ENCODE data around the gene DAB2IP.

DAB2IP gene

DNA sequence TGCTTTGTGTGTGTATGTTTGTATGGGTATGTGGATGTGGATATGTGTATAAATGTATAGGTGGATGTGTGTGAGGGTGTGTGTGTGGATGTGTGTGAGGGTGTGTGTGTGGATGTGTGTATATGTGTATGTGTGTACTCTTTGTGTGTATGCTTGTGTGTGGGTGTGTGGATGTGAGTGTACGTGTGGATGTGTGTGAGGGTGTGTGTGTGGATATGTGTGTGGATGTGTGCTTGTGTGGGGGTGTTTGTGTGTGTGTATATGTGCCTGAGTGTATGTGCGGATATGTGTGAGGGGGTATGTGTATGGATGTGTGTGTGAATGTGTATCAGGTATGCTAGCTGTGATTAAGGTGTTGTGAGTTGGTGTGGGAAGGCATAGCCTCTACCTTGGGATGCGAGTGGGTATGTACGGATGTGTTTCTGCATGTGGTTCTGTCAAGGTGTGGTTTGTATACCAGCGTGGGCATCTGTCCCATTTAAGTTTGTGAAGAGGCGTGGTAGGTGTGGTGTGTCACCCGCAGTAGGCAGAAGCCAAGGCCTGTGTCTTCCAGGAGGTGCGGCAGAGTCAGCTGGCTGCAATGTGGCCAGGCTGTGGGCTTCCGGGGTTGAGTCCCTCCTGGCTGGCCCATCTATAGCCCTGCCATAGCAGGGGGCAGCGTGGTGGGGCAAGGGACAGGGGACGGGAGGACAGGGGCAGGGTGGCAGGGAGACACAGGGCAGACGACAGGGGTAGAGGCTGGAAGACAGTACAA, 155.8 kb downstream of the DAB2IP start:
- no peak for DNase-seq

DNA sequence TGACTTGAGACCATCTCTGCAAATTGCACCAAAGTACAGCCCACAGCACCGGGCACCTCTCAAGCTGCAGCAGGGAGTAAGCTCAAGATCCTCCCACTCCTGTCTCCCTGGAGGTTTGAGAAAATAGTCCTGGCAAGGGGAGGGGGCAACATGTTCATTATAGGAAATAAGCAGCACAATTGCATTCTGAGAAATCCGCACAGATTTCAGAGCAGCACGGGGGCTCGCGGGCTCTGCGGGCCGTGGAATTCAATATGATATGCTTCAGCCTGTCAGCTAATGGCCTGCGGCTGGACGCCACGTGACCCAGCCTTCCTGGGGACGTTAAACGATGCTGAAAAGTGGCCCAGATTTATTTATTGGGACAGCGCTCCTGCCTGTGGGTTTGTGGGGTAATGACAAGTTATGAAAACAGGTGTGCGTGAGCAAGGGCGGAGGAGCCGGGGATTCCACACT, 156.4 kb downstream of the DAB2IP start:
- no peak for DNase-seq

DNA sequence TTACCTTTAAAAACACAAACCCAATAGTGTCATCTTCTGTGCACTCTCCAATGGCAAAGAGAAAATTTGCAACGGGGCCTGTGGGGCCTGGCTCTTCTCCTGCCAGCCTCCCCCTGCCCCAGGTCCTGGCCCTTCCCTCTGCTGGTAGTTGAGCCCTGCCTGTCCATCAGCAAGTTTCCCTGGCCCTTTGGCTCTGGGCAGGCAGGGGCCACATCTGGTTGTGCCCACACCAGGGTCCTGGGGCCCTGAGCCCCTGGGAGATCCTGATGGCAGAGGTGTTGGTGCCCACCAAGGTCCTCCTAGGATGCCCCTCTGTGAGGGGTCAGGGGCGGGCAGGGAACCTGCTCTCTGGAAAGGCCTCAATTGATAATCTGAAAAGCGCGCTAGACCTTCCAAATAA, 157.3 kb downstream of the DAB2IP start:
- DNase-seq = no peak

DNA sequence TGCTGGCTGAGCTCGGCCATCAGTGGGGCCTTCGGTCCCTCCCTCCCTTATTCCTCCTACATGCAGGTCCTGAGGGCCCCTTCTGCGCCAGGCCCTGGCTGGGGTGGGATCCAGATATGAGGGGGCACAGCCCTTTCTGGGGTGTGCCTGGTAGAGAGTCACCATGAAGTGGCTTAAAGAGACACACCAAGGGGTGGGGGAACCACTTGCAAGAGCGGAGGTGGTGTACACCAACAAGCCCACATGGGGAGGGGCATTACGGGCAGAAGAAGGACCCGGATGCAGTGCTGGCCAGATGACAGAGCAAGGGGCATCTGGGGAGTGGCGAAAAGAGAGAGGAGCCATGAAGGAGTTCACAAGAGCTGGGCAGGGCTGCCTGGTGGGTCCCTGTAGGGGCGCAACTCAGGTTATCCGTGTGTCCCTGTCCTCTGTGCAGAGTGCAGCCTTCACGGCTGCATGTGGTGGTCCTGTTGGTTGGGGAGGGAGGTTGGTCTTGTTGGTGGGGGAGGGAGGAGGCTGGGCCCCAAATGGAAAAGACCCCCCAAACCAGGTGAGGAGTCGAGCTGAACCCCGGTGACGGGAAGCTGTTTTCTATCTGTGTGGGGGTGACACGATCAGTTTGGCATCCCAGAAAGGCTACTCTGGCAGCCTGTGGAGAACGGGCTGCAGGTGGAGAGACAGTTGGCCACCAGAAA, 158.1 kb downstream of the DAB2IP start:
- no peak for DNase-seq

DNA sequence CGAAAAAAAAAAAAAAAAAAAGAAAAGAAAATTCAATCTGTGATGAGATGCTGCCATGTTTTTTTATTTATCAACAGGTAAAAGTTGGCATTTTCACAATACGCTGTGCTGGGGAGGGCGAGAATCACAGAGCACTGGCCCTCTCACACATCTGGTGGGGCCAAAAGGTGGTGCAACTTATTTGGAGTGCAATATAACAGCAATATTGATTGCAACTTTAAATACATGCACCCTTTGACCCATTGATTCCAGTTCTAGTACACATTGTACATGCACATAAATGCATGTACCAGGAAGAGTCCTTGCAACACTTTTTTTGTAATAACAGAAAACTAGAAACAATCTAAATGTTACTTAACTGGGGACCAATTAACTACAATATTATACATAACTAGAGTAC, 159.1 kb downstream of the DAB2IP start:
- DNase-seq = no peak

DNA sequence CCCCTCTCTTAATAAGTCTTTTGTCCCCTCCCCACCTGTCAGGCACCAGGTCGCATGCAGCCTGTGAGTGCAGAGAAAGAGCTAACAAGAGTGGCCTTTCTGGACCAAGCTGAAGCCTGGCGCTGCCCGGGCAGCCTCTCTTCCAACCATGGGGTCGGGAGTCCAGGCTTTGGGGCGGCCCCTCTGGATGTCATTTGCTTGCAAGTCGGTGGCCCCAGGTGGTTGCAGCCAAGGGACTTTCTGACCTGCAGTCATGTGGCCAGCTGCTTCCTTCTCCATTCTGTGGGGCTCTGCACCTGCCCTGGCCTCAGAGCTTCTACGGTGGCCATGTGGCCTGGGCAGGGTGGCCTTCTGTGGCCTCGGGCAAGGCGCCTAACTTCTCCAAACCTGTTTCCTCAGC, 159.7 kb downstream of the DAB2IP start:
- DNase-seq = no peak

DNA sequence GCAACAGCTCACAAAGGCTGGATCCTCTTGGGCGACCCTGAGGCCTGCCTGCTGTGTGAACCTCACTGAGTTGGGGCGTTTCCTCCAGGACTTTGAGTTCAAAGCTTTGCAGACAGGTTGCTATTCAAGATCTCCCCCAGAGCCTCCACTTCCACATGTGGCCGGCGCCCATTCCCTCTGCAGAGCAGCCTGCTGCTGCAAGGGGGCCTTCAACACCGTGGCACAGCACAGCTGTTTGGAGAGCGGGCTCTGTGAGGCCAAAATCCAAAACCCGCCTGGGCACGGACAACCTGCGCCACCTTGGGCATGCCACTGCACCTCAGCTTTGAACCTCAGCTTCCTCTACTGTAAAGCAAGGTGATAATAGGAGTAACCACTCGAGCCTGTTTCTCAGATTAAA, 160.3 kb downstream of the DAB2IP start:
- no peak for DNase-seq

DNA sequence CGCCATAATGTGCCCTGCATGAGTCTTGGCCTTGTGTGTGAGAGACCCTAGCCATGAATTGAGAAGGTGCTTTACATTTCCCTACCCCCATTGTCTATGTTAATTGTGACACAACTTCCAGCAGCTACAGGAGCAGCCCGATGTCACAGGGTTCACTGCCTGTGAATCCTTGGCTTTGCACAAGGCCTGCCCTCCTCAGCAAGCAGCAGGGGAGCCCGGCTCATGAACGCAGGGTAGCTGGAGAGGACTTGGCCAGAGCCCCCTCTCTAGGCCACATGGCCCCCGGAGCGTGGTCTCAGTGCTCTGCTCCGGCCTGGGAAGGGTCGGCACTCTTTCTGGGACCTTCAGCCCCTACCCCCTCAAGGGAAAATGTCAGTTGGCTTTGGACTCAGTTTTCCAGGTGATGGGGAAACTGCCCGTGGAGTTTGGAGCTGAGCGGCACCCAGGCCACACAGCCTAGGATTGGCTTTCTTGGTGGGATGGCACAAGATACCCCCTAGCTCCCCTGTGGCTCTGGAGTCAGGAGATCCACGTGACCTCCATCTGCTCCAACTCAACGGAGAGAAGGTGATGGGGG, 160.8 kb downstream of the DAB2IP start:
- DNase-seq = no peak

DNA sequence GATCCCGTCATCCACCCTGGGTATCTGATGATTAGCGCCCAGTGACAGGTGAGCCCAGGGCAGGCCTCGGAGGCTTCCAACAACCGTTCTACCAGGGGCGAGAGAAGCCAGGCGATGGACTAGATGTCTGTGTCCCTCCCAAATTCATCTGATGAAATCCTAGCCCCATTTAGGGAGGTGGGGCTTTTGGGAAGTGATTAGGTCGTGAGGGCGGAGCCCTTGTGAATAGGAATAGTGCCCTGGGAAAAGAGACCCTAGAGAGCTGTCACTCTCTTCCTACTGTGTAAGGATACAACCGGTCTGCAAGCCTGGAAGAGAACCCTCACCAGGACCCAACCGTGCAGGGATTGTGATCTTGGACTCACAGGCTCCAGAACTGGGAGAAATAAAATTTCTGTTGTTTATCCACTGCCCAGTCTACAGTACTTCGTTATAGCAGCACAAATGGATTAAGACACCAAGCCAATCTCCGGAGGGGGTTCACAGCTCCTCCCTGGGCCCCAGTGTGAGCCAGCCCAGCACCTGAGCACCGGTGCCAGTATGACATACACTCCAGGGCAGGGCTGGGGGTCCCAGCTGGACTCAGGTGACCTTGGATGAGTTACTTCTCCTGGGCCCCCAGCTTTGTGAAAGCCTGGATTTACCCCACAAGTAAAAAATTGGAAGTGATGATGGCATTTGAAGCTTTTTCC, 162.2 kb downstream of the DAB2IP start:
- no peak for DNase-seq

DNA sequence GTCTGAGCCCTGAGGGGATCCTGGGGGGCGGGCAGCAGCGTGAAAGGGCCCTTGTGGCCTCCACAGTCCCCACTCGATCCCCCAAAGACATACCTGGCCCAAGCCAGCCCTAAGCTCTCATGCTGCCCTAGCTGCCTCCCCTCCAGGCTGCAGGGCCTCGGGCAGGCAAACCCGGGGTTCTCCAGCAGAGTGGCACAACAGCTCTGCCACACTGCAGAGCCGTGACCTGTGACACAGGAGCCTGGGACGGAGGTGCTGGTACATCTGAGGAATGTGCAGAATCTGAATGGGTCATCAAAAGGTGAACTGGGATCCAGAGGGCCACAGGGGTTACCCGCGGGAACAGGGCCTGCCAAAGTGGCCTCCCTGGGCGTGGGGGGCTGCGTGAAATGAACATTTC, 163.2 kb downstream of the DAB2IP start:
- DNase-seq = no peak

DNA sequence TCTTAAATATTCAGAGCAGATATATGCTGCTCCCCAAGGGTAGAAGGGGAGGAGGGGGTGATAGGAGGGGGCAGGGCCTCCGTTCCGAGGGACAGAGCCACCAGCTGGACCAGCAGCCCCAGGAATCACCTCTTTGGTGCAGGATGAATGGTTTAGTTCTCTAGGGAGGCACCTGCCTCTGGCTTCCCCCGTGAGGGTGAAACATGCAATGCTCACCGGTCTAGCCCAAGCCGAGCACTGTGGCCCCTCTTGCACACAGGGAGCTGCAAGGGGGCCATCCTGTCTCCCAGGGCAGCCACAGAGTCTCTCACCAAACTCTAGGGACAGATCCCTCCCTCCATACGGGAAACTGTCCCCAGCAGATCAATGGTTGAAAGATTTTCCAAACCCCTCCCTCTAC, 163.7 kb downstream of the DAB2IP start:
- no peak for DNase-seq

DNA sequence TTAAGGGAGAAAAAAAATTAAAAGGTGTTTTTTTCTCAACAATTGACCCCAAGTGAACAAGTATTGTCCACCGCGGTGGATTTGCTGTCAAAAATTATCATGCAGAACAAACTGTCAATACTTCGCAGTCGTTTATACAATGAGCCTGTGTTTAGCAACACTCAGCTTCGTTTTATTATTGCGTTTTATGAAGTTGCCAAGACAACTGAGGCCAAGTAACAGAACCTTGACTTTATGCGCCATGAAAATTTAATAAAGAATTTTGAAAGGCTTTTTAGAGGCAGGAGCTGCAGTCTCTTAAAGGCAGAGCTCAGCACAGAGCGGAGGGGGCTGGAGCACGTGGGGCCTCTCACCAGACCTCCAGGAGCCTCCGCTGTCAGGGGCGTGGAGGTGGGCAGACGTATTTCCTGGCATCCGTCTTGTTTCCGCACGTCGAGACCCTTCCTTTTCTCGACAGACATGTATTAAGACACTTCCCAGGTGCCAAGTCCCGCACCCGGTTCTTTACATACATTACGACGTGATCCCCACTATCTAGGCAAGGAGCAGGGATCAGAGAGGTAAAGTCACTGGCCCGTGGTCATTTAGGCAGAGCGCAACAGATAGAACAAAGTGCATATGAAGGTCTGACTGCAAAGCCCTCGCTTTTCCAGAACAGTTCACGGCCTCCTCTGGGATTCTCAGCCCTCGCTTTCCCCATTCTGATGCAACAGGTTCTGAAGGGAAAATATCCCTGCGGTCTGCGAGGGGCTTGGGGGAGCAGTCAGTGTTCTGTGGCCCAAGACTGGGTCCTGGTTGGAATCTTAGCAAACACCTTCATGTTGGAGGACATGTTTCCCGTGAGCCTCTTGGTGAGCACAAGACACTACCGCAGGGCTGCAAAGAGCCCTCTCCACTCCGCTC, 164.4 kb downstream of the DAB2IP start:
- DNase-seq = no peak

DNA sequence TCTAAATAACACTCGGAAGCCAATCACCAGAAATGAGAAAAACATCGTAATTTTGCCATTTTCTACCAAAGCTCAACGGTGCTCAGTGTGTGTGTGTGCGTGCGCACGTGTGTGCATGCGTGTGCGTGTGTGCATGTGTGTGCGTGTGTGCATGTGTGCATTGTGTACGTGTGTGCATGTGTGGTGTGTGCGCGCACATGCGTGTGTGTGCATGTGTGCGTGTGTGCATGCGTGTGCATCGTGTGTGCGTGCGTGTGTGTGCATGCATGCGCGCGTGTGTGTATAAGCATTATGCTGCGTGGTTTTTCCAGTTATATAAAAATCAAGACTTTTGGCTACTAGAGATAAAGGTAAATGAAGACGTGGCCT, 165.0 kb downstream of the DAB2IP start:
- DNase-seq = no peak

DNA sequence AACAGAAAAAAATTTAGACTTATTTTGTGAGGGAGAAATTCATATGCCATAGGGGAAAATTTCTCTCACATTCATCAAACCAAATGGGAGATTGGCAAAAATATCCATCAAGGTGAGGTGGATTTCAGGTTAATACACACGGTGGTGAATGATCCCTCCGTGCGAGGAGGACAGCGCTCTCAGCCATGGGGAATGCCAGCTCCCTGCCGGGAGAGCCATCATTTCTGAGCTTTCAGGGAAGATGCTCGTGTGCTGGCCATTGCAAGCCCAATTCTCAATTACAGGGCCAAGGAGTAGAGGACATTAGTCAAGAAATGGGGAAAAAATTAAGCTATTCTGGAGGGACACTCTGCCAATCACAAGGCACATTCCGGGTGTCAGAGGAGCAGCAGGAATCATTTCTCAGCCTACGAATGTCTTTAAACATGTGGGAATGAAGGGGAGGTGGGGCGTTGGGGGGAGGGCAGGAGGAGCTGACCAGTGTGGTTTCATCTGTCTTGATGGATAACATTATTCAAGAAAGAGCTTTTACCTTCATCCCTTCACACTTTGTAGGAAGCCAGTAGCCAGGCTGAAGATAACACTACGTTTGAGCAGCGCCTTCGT, 165.5 kb downstream of the DAB2IP start:
- no peak for DNase-seq

DNA sequence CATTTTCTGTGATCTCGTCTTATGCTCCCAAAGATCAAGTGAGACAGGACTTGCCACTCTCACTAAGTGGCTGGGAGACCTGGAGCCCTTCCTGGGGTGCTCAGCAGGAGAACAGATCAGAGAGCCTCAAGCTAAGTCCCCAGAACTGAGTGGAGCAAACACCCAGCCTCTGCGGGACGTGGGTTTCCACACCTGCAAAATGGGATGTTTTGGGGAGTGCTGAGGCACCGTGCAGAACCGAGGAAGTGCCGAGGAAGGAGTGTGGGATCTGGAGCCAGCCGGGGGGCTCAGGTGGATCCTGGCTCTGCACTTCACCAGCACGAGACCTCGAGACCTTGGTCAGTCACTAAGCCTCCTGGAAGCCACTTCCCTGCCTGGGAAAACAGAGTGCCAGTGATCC, 166.0 kb downstream of the DAB2IP start:
- DNase-seq = no peak

DNA sequence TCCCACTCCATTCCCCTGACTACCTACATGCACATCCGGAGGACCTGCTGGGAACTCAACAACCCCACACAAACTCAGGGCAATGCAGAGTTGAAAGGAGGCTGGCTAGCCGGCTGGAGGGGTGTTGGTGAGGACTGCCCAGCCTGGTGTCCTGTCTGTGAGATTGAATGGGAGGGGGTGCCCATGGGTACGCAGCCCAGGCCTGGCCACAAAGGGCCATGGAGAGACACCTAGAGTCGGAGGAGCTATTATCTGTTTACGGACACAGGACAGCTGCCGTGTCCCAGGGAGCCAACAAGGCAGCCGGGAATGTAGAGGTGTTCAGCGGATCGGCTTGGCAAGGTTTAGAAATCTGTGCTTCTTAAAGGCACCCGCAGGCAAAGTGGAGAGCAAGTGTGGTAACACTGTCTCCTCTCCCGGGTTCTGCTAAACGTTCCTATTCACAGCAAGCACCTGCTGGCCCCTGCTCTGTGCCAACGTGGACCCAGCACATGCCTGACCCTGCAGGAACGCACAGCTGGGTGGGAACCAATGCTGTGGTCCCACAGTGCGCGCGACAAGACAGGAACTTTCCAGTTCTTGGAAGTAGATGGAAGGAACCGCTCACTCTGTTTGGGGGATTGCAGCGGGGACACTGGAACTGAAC, 166.7 kb downstream of the DAB2IP start:
- no peak for DNase-seq

DNA sequence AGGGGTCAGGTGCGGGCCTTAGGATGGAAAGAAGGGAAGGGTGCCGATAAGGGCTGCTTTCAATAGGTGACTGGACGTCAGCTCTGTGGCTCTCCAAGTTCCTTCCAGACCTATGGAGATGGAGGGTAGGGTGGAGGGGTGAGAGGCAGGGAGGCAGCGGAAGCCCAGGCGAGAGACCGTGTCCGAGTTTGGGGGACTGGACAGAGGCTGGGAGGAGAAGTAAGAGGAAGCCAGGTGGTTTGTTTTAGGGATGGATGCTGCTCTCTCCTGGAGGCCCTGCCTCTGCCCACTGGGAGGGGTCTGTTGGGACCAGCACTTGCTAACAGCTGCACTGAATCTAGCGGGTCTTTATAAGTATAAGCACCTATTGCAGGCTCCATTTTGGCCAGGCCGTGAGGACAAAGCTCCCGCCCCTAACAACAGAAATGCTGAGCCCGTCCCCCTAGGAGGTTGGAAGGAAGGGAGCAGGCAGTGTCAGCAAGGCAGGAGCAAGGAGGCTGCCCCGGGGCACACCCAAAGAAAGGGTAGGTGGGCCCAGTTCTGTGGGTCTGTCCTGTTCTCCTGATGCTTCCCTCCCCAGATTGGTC, 167.5 kb downstream of the DAB2IP start:
- no peak for DNase-seq

DNA sequence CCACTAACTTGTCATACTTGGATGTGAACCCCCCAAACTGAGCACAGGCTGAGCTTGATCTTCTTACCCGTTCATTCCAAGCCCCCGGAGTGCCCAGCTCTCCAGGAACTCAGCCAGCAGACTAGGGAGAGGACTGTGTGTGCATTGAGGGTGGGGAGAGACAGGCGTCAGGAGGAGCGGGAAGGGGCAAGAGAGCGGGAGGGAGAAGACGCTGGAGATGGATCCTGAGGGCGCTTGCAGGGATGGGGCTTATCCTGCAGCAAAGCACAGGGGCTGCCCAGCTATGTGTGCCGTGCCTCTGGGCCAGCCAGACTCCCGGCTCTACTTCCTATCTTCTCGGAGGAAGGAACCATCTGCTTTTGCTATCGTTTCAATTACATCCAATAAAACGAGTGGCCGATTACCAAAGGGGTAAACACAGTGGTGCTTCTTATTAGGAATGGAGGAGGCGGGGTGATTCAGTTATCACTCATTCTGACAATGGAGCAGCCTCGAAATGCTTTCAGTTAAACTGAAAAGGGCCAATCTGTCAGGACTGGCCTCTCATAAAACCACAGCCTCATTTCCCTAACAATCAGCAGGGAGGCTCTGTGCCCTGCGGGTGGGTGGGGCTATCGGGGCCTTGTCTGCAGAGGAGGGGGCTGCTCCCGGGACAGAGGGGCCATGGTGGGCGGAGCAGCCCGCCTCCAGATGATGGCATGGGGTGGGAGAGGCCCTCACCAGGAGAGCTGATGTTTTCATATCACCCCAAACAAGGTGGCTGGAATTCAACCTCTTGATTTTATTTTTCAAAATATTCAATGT, 168.2 kb downstream of the DAB2IP start:
- DNase-seq = no peak

DNA sequence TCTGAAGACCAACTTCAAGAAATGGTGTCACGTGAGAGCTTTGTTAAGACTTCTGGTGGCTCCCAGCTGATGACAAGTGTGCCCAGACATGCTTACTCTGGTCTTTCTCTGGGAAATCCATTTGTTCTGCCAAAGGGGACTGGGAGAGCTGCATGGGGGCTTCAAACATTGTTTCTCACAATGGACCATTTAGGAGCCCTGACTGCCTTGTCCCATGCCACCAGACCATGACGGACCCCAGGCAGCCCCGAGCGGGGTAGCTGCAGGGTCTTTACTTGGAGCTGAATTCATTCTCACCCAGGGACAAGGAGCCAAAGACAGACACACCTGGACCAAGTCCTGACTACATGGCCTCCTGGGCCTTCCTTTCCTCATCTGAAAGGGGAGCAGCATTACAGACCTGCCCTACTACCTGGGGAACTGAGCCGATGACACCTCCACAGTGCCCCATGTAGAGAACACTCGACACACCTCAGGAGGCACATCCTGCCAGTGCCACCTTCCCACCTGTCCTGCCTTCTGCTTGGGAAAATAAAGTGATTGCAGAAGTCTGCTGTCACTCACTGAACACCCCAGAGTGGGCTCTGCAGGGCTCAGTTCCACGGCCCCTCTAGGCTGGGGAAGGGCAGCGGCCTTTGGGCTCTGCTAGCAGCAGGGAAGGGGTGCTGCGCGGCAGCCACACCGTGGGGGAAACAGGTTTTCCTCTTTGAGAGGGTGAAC, 169.0 kb downstream of the DAB2IP start:
- no peak for DNase-seq

DNA sequence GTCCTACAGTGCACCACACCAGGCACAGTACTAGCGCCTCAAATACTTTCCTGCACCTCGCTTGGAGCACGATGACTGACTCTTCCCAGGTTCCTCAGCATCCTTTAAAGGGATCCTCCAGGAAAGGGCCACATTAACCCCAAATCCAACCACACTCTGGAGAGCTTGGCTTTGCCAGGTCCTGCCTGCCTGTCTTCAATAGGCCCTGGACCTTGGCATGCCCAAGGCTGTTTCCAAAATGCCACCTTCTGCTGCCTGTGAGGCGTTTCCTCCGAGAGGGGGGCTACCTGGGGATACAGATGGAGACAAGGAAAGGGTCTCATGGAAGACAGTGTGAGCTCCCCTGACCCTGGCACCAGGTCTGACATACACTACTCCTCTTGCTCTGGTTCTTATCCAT, 169.9 kb downstream of the DAB2IP start:
- no peak for DNase-seq

Data from cortex of kidney (tissue), 1 donor.